ENCODE data around the gene FBXW4.

FBXW4 gene

GRCh38 chr10:101578803-101579515 is 116.0 kb downstream of the FBXW4 start:
- no peak for DNase-seq

GRCh38 chr10:101578192-101578591 is 116.8 kb downstream of the FBXW4 start:
- DNase-seq: no peak

GRCh38 chr10:101577121-101577871 is 117.7 kb downstream of the FBXW4 start:
- no peak for DNase-seq

- DNase-seq: no peak
Observed at GRCh38 chr10:101576211-101576863, 118.6 kb downstream of the FBXW4 start.

GRCh38 chr10:101575580-101576210 is 119.3 kb downstream of the FBXW4 start:
- no peak for DNase-seq

GRCh38 chr10:101575091-101575490 is 119.9 kb downstream of the FBXW4 start:
- DNase-seq: no peak

- no peak for DNase-seq
Observed at GRCh38 chr10:101573885-101574753, 120.9 kb downstream of the FBXW4 start.

- no peak for DNase-seq
Observed at GRCh38 chr10:101572785-101573184, 122.2 kb downstream of the FBXW4 start.

- no peak for DNase-seq
Observed at GRCh38 chr10:101572126-101572525, 122.8 kb downstream of the FBXW4 start.

GRCh38 chr10:101571271-101571925 is 123.6 kb downstream of the FBXW4 start:
- DNase-seq: no peak

- peak; percentile 30 for DNase-seq
Observed at GRCh38 chr10:101570428-101571270, 124.3 kb downstream of the FBXW4 start.

- DNase-seq: peak; percentile 54
Observed at GRCh38 chr10:101569622-101570427, 125.1 kb downstream of the FBXW4 start.

- DNase-seq: no peak
Observed at GRCh38 chr10:101569323-101569621, 125.7 kb downstream of the FBXW4 start.

- no peak for DNase-seq
Observed at GRCh38 chr10:101568054-101568745, 126.8 kb downstream of the FBXW4 start.

GRCh38 chr10:101567165-101568006 is 127.6 kb downstream of the FBXW4 start:
- no peak for DNase-seq

GRCh38 chr10:101566333-101567164 is 128.4 kb downstream of the FBXW4 start:
- no peak for DNase-seq

GRCh38 chr10:101565936-101566332 is 129.0 kb downstream of the FBXW4 start:
- DNase-seq: no peak

All from NCI-H1694 treated with DMSO at 0.1 percent for 48 hours (cell line).